Caki2 (cell line): Measurements from ENCODE around the gene ZNF77. TPM values are rescaled to one million over a fixed set of nuclear protein-coding genes. Genes with fewer than 3 reads are reported as not detected.
"Not testable (repeated sequence)": the region's sequence is repeated elsewhere in the genome, so short reads cannot be mapped to it uniquely, and the experiment has no call there.

Source experiments
- DNase-seq: peaks from one replicate; pipeline ENCODE4 v3.0.0-alpha.2; 2015; ENCODE audit warnings: low read depth
- in situ Hi-C: cut with HindIII; loops from 2 replicates; pipeline ENCODE4 v1.10.0; 2016; ENCODE audit warnings: low sequenced_read_pairs, low pct_unique_long_range_greater_than_20kb, mixed read lengths
- total RNA-seq: library from RNA; depleted of rRNA; stranded (reverse); fragments of >200 nt; shearing (Covaris generic); gene quantifications from 2 replicates; pipeline ENCODE4 v1.2.3, GENCODE V29; 2014; ENCODE audit warnings: low replicate concordance; rRNA removed

The ZNF77 gene
- 2.2 TPM in 1 of 2 replicates, not detected in the other for total RNA-seq

DNA sequence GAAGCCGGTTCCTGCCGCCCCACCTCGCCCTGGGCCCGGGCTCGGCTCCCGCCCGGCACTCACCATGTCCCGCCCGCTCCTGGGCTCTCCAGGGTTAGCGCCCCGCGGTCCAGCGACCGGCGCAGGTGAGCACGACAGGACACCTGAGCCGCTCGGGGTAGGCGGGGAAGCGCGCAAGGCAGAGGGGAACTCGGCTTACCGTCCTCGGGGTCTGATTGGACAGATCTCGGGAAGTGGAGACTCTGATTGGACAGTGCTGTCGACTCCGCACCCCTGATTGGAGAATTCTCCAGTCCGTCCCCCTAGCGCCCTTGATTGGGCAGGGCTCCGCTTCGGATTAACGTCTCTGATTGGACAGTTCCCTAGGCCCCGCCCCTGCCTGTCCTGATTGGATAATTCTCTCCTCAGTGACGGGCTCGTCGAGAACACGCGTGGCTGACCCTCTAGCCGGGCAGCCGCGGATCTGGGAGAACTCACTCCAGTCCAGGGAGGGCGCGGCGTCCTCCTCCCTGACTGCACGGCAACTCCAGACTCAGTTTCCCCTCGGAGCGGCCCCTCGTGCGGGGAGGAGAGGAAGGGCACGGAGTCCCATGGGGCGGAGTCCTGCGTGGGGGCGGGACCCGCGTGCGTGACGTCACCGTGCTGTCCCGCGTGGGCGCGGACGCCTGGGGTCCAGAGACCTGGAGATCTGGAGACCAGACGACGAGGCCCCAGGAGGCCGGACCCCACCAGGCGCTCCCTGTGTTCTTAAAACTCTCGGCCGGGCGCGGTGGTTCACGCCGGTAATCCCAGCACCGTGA is at the start of gene ZNF77:
ZNF77 (minus strand) TSS at position 197 of the 800 bp plus-strand sequence; CDS start at position 66, 131 bp downstream.
- in situ Hi-C loops, result no loop called here

GRCh38 chr19:2993579-2993978 is 48.8 kb upstream of the ZNF77 start:
- in situ Hi-C loops, result no loop called here
- no peak for DNase-seq

More for the DNA sequence above, at the start of gene ZNF77:
- DNase-seq, result peak; percentile 92

DNA sequence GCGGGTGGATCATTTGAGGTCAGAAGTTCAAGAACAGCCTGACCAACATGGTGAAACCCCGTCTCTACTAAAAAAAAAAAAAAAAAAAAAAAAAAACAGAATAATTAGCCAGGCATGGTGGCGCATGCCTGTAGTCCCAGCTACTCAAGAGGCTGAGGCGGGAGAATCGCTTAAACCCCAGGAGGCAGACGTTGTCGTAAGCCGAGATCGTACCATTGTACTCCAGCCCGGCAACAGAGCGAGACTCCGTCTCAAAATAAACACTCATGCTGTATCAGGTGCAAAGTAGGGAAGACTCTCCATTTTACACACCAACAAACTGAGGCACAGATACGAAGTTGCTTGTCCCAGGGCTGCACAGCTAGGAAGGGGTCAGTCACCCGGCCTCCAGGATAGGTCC is 48.2 kb upstream of the ZNF77 start:
- no peak for DNase-seq
- in situ Hi-C loops, result no loop called here

DNA sequence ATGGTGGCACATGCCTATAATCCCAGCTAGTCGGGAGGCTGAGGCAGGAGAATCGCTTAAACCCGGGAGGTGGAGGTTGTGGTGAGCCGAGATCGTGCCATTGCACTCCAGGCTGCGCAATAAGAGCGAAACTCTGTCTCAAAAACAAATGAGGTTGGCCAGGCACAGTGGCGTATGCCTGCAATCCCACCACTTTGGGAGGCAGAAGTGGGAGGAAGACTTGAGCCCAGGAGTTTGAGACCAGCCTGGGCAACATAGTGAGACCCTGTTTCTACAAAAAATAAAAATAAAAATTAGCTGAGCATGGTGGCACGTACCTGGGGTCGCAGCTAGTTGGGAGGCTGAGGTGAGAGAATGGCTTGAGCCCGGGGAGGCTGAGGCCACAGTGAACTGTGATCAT is 47.6 kb upstream of the ZNF77 start:
- DNase-seq, in situ Hi-C loops: not testable (repeated sequence)

GRCh38 chr19:2989236-2989946 is 44.6 kb upstream of the ZNF77 start:
- DNase-seq, result no peak
- in situ Hi-C loops, result no loop called here

GRCh38 chr19:2988568-2988967 is 43.8 kb upstream of the ZNF77 start:
- in situ Hi-C loops, result no loop called here
- DNase-seq, result no peak

DNA sequence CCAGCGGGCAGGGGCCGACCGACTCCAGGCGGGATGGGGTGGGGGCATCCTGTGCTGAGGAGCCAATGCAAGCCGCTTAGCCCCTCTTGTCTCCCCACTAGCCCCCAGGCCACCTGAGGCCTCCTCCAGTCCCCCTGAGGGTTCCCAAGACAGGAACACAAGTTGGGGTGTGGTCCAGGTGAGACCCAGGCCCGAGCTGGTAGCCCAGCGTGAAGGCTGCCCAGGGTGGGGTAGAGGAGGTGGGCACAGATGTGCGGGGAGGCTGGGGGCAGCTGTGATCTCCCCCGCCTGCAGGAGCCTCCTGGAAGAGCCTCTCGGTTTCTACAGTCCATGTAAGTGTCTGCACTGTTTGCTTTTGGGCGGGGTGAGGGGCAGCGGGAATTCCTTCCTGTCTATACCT is 43.0 kb upstream of the ZNF77 start:
- in situ Hi-C loops, result no loop called here
- DNase-seq, result no peak

GRCh38 chr19:2986951-2987524 is 42.3 kb upstream of the ZNF77 start:
- in situ Hi-C loops, result no loop called here
- DNase-seq, result no peak

DNA sequence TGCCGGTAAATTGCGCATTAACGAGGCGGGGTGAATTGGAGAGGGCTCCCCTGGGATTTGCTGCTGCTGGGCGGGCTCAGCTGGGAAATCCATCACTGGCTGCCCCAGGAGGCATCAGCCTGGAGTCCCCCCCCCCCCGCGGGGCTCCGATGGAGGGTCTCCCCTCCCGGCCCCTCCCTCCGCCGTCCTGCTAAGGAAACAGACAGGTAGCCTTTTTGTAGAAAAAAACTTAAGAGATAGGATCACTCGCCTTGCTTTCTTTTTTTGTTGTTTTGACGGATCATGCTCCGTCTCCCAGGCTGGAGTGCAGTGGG is 39.4 kb upstream of the ZNF77 start:
- no peak for DNase-seq

DNA sequence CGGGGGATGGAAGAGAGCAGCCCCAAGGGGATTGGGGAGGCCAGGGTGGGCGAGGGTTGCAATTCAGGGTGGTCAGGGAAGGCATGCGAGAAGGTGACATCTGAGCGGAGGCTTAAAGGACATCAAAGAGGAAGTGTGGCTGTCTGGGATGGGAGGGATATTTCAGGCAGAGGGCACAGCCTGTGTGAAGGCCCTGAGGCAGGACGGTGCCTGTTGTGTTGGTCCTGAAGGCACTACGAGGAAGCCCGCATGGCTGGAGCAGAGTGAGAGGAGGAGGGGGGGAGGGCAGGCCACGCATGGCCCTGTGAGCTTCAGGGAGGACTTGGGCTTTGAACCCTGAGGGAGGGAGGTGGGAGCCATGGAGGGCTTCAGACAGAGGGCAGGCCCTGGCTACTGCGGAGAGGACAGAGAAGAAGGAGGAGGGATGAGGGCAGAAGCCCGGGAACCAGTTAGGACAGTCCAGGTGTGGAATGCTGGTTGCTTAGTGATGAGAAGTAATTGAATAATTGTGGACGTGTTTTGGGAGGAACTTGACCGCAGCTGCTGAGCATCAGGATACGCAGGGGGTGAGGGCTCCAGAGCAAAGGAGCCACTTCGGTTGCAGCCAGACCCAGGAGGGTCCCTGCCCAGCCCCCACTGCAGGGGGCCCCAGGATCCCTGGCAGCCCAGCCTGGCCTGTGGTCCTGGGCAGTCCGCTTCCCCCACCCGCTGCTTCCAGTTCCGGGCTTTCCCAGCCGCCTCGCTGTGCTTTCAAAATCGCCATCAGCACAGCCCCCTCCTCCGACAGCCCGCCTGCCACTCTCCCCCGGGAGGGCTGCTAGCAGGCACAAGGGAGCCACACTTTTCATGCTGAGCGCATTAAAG is 38.8 kb upstream of the ZNF77 start:
- in situ Hi-C loops, result no loop called here
- no peak for DNase-seq

More for the DNA sequence above, 39.4 kb upstream of the ZNF77 start:
- in situ Hi-C loops, result no loop called here

- in situ Hi-C loops, result no loop called here
- no peak for DNase-seq
Observed at GRCh38 chr19:2982983-2983350, 38.2 kb upstream of the ZNF77 start.

- in situ Hi-C loops, result no loop called here
Observed at GRCh38 chr19:2982561-2982960, 37.8 kb upstream of the ZNF77 start.

DNA sequence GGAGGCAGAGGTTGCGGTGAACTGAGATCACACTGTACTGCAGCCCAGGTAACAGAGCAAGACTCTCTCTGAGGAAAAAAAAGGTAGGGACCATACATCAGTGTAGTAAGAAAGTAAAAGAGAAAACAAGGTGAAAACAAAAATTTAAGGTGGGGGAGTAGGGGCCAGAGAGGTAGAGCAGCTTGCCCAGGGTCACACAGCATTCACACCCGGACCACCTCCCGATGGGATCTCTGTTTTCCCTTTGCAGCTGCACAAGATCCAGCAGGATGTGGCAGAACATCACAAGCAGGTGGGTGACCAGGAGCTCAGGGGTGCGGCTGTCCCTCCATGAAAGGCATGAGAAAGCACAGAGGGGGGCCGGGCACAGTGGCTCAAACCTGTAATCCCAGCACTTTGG is 37.1 kb upstream of the ZNF77 start:
- no peak for DNase-seq
- in situ Hi-C loops, result no loop called here

More at GRCh38 chr19:2982561-2982960, 37.8 kb upstream of the ZNF77 start:
- no peak for DNase-seq

- DNase-seq, result no peak
- in situ Hi-C loops, result no loop called here
Observed at GRCh38 chr19:2978772-2979171, 34.0 kb upstream of the ZNF77 start.

DNA sequence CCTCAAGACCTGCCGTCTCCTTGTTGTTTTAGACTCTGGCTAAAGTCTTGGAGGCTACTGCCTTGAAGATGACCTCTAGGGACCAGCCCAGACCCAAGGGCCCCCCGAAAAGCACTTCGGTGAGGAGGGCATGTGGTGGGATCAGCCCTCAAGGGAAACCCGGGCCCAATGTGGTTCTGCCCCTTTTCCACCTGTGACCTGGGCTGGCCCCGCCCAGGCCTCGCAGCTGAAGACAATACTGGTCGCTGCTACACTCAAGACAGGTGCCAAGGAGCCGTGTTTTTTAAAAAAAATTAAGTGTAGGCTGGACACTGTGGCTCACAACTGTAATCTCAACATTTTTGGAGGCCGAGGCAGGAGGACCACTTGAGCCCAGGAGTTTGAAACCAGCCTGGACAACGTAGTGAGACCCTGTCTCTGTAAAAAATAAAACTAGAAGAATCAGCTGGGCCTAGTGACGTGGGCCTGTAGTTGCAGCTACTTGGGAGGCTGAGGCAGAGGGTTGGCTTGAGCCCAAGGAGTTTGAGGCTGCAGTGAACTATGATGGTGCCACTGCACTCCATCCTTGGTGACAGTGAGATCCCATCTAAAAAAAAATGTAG is 33.5 kb upstream of the ZNF77 start:
- in situ Hi-C loops, result no loop called here

GRCh38 chr19:2977746-2978138 is 33.0 kb upstream of the ZNF77 start:
- DNase-seq, result no peak
- in situ Hi-C loops, result no loop called here

More for the DNA sequence above, 33.5 kb upstream of the ZNF77 start:
- DNase-seq, result no peak

DNA sequence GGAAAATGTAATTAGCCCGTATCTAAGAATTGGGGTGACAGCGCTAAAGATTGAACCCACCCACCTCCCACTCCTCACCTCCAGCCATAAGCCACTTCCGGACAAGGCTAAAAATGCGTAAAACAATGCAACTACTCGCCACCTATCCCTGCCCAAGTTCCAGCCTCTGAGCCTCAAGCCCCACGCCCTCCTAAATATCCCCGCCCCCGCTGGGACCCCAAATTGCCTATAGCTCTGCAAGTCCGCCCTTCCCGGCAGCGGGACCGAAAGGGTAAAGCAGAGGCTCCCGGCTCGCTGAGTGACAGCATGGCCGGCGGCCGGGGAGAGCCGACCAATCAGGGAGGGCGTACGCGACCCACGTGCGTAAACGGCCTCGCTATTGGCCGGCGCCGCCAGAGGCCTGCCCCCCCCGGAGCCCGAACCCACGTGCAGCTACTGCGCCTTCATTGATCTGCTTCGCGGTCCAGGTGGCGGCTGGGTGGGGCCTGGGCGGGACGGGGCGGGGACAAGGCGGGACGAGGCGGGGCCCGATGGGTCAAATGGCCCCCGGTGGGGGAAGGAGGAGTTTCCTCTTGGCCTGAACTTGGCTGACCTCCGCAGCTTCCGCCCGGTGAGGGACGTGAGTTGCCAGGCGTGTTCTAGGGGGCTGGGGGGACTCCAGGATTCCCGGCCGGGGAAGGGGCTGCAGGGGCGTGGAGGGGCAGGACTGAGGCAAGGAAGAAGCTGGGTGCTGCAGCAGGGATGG is 32.4 kb upstream of the ZNF77 start, which contains the start of gene TLE6:
TLE6 (plus strand) TSS at position 564 of the 745 bp plus-strand sequence. CDS start 670 bp downstream, outside the sequence.
- peak; percentile 86 for DNase-seq
- in situ Hi-C loops, result no loop called here
